ENCODE data around the gene GAS6.

Gene GAS6

GRCh38 chr13:113883921-113884804 lies 20.3 kb upstream of the GAS6 start:
- DNase-seq (no peak), ATAC-seq (ENCODE audit: insufficient read depth, low read depth) (no peak)
- 0 out of 2 replicates have a peak, but pooled peaks cover 3% of the 10 kb centered on the region for H4K20me1 ChIP-seq (ENCODE audit: insufficient read depth, low read length)
- no peak overlapping the region for H3K4me3 ChIP-seq (ENCODE audit: low read depth in 1 of 2, low read length in 2 of 2)
- H3K36me3 ChIP-seq (ENCODE audit: insufficient read depth, low read length), result no peaks in the 10 kb centered on the region
- H3K79me2 ChIP-seq (ENCODE audit: insufficient read depth, low read length), result no peaks in the 10 kb centered on the region
- TF ChIP-seq CTCF (IDR thresholded peaks at IDR 0.05; ENCODE audit: borderline replicate concordance, extremely low read depth, low read length, poor library complexity, severe bottlenecking) (no peak), EZH2 (IDR thresholded peaks at IDR 0.05; ENCODE audit: borderline replicate concordance, low read depth, low read length, severe bottlenecking) (no peak)
- H3K27ac ChIP-seq (ENCODE audit: low read length), result no peak overlapping the region
- H3K4me2 ChIP-seq (ENCODE audit: insufficient read depth, low read length), result no peak overlapping the region
- H3K9ac ChIP-seq (ENCODE audit: low read depth, low read length), result no peak overlapping the region
- peaks cover 19% of the 10 kb centered on the region for H3K27me3 ChIP-seq (ENCODE audit: insufficient read depth, low read length, poor library complexity)
- no peaks in the 10 kb centered on the region for H3K4me1 ChIP-seq (ENCODE audit: insufficient read depth, low read length)
- no peaks in the 10 kb centered on the region for H3K9me3 ChIP-seq (ENCODE audit: insufficient read depth, low read length, severe bottlenecking)
- H2AFZ ChIP-seq (ENCODE audit: low read depth, low read length), result no peak overlapping the region

- Histone ChIP-seq H3K4me3 (ENCODE audit: low read depth in 1 of 2, low read length in 2 of 2) (no peak overlapping the region), H3K27me3 (ENCODE audit: insufficient read depth, low read length, poor library complexity) (peaks cover 15% of the 10 kb centered on the region), H2AFZ (ENCODE audit: low read depth, low read length) (no peak overlapping the region), H4K20me1 (ENCODE audit: insufficient read depth, low read length) (0 out of 2 replicates have a peak, but pooled peaks cover 3% of the 10 kb centered on the region), H3K9ac (ENCODE audit: low read depth, low read length) (no peak overlapping the region), H3K4me1 (ENCODE audit: insufficient read depth, low read length) (no peaks in the 10 kb centered on the region), H3K4me2 (ENCODE audit: insufficient read depth, low read length) (no peak overlapping the region), H3K79me2 (ENCODE audit: insufficient read depth, low read length) (no peaks in the 10 kb centered on the region), H3K9me3 (ENCODE audit: insufficient read depth, low read length, severe bottlenecking) (no peaks in the 10 kb centered on the region), H3K36me3 (ENCODE audit: insufficient read depth, low read length) (no peaks in the 10 kb centered on the region), H3K27ac (ENCODE audit: low read length) (no peak overlapping the region)
- DNase-seq (no peak), ATAC-seq (ENCODE audit: insufficient read depth, low read depth) (no peak)
- TF ChIP-seq CTCF (IDR thresholded peaks at IDR 0.05; ENCODE audit: borderline replicate concordance, extremely low read depth, low read length, poor library complexity, severe bottlenecking), result no peak
- no peak for TF ChIP-seq EZH2 (IDR thresholded peaks at IDR 0.05; ENCODE audit: borderline replicate concordance, low read depth, low read length, severe bottlenecking)
Observed at GRCh38 chr13:113883314-113883811, 19.5 kb upstream of the GAS6 start.

- Histone ChIP-seq H3K27ac (ENCODE audit: low read length) (no peak overlapping the region), H3K4me3 (ENCODE audit: low read depth in 1 of 2, low read length in 2 of 2) (no peak overlapping the region), H3K4me2 (ENCODE audit: insufficient read depth, low read length) (no peak overlapping the region), H2AFZ (ENCODE audit: low read depth, low read length) (no peak overlapping the region), H3K9ac (ENCODE audit: low read depth, low read length) (no peak overlapping the region), H3K9me3 (ENCODE audit: insufficient read depth, low read length, severe bottlenecking) (no peaks in the 10 kb centered on the region), H4K20me1 (ENCODE audit: insufficient read depth, low read length) (0 out of 2 replicates have a peak, but pooled peaks cover 3% of the 10 kb centered on the region), H3K4me1 (ENCODE audit: insufficient read depth, low read length) (no peaks in the 10 kb centered on the region), H3K79me2 (ENCODE audit: insufficient read depth, low read length) (no peaks in the 10 kb centered on the region), H3K36me3 (ENCODE audit: insufficient read depth, low read length) (no peaks in the 10 kb centered on the region), H3K27me3 (ENCODE audit: insufficient read depth, low read length, poor library complexity) (peaks cover 13% of the 10 kb centered on the region)
- DNase-seq, result no peak
- TF ChIP-seq CTCF (IDR thresholded peaks at IDR 0.05; ENCODE audit: borderline replicate concordance, extremely low read depth, low read length, poor library complexity, severe bottlenecking) (no peak), EZH2 (IDR thresholded peaks at IDR 0.05; ENCODE audit: borderline replicate concordance, low read depth, low read length, severe bottlenecking) (no peak)
- no peak for ATAC-seq (ENCODE audit: insufficient read depth, low read depth)
Observed at GRCh38 chr13:113882716-113883115, 18.8 kb upstream of the GAS6 start.

Measured in DND-41 (cell line).